SK-N-SH treated with all-trans-retinoic acid at 6 μM for 48 hours (cell line): Measurements from ENCODE around the gene LTBP2.

ENCODE experiments used
- ARNTL ChIP-seq: fragments of 450-650 bp; formaldehyde crosslinking; IDR thresholded peaks from 2 replicates; pipeline ENCODE4 v1.5.0; 2020; ENCODE audit warnings: low read depth, mild to moderate bottlenecking, moderate library complexity, borderline replicate concordance
- ESRRG ChIP-seq: fragments of 250-450 bp; sonication (Bioruptor Pico); IDR thresholded peaks from 2 replicates; pipeline ENCODE4 v1.6.1; 2021; ENCODE audit warnings: mild to moderate bottlenecking
- TCF4 ChIP-seq: fragments of 250-450 bp; sonication (Bioruptor Pico); IDR thresholded peaks from 2 replicates; pipeline ENCODE4 v1.8.0; 2021; ENCODE audit warnings: mild to moderate bottlenecking, moderate library complexity, borderline replicate concordance
- TOX ChIP-seq: fragments of 250-450 bp; sonication (Bioruptor Pico); IDR thresholded peaks from 2 replicates; pipeline ENCODE4 v1.8.0; 2021; ENCODE audit warnings: mild to moderate bottlenecking, moderate library complexity, borderline replicate concordance
- ZNF70 ChIP-seq: fragments of 450-650 bp; formaldehyde crosslinking; IDR thresholded peaks from 2 replicates; pipeline ENCODE4 v1.5.0; 2020; ENCODE audit warnings: mild to moderate bottlenecking, moderate library complexity

GRCh38 chr14:74608959-74609611 lies 3.0 kb downstream of the LTBP2 start:
- TF ChIP-seq TCF4 (CRISPR knock-in tag) (no peak), ZNF70 (CRISPR knock-in tag) (no peak), ARNTL (CRISPR knock-in tag) (no peak), ESRRG (CRISPR knock-in tag) (no peak), TOX (CRISPR knock-in tag) (no peak)
